A549 (cell line): ENCODE results near the gene CNTN4. TPM values are rescaled to one million over a fixed set of nuclear protein-coding genes. Genes with fewer than 3 reads are reported as not detected.

Experiments
- ATAC-seq, 2 experiments: fragments of 200-7000 bp in 1 of 2; fragments of >200 bp in 1 of 2; cut with Nextera tagmentation in 1 of 2; cut with Tn5 transposase in 1 of 2; 3 replicates each; pipeline versions ENCODE4 v1.8.0 to v1.9.1; 2018 to 2020; ENCODE audit warnings: mild to moderate bottlenecking in 1 of 2, moderate library complexity in 1 of 2
- CTCF ChIA-PET: fragments of 300-600 bp; sonication (Branson Sonifier 250); formaldehyde crosslinking; extraction: SDS; loops from one replicate; lab custom pipeline; 2021; ENCODE audit warnings: antibody characterized with exemption, inconsistent platforms; lab: Yijun Ruan, JAX
- POLR2A ChIA-PET: fragments of 350-600 bp; formaldehyde crosslinking; extraction: SDS; loops from one replicate; lab custom pipeline; 2021; ENCODE audit warnings: antibody characterized with exemption, inconsistent platforms; lab: Yijun Ruan, JAX
- DNase-seq, 2 experiments: peaks; one replicate each; pipeline versions ENCODE4 v3.0.0 to v3.0.0-alpha.2; 2011 to 2016; ENCODE audit warnings: low read depth in 1 of 2, low spot score in 1 of 2
- FAIRE-seq: peaks from 2 replicates; lab custom pipeline; 2011; peaks lifted over from hg19 to GRCh38; lab: Jason Lieb, UNC
- H3K27ac ChIP-seq, 2 experiments: fragments of >200 bp; sonication (Bioruptor Twin); formaldehyde crosslinking; 3 replicates each; pipeline ENCODE4 v1.5.1; 2016 to 2017
- H3K4me1 ChIP-seq: fragments of >200 bp; sonication (Bioruptor Twin); formaldehyde crosslinking; 3 replicates; pipeline ENCODE4 v1.6.1; 2016
- H3K4me2 ChIP-seq: fragments of >200 bp; sonication (Bioruptor Twin); formaldehyde crosslinking; 3 replicates; pipeline ENCODE4 v1.6.1; 2016
- H3K4me3 ChIP-seq: fragments of >200 bp; sonication (Bioruptor Twin); formaldehyde crosslinking; 3 replicates; pipeline ENCODE4 v1.5.1; 2016
- H3K9me3 ChIP-seq: fragments of >200 bp; sonication (Bioruptor Twin); formaldehyde crosslinking; 3 replicates; pipeline ENCODE4 v1.6.1; 2016
- BHLHE40 ChIP-seq: IDR thresholded peaks from 2 replicates; pipeline ENCODE4 v1.6.1; 2012; ENCODE audit warnings: low read depth, low read length, inconsistent platforms
- CBX8 ChIP-seq: fragments of 200-600 bp; sonication (generic); IDR thresholded peaks from 2 replicates; pipeline ENCODE4 v1.6.1; 2016
- EHMT2 ChIP-seq: fragments of 200-600 bp; sonication (generic); IDR thresholded peaks from 2 replicates; pipeline ENCODE4 v1.6.1; 2016; ENCODE audit warnings: antibody characterized with exemption, low read depth, mild to moderate bottlenecking, moderate library complexity
- FOSB ChIP-seq: fragments of 250-450 bp; sonication (Bioruptor Pico); IDR thresholded peaks from 2 replicates; pipeline ENCODE4 v1.5.0; 2020; ENCODE audit warnings: mild to moderate bottlenecking, moderate library complexity
- HOXA7 ChIP-seq: fragments of 250-450 bp; sonication (Bioruptor Pico); IDR thresholded peaks from 2 replicates; pipeline ENCODE4 v1.5.0; 2020; ENCODE audit warnings: mild to moderate bottlenecking, moderate library complexity
- HOXB13 ChIP-seq: fragments of 250-450 bp; sonication (Bioruptor Pico); IDR thresholded peaks from 2 replicates; pipeline ENCODE4 v1.5.0; 2020; ENCODE audit warnings: low read depth, mild to moderate bottlenecking, moderate library complexity
- KDM1A ChIP-seq: fragments of 200-600 bp; sonication (generic); IDR thresholded peaks from 2 replicates; pipeline ENCODE4 v1.6.1; 2016; ENCODE audit warnings: low read depth, mild to moderate bottlenecking
- KDM5A ChIP-seq: fragments of 200-600 bp; sonication (generic); IDR thresholded peaks from 2 replicates; pipeline ENCODE4 v1.6.1; 2016; ENCODE audit warnings: antibody characterized with exemption, mild to moderate bottlenecking
- MAFK ChIP-seq: fragments of 450-650 bp; IDR thresholded peaks from 2 replicates; pipeline ENCODE4 v1.6.1; 2014; ENCODE audit not compliant: partially characterized antibody
- MYC ChIP-seq: IDR thresholded peaks from 2 replicates; pipeline ENCODE4 v1.6.1; 2012; ENCODE audit warnings: mild to moderate bottlenecking, inconsistent platforms, low read length, improper control_type of control experiment, borderline replicate concordance
- NFE2L2 ChIP-seq: fragments of 150-350 bp; conservative IDR thresholded peaks from 2 replicates; pipeline ENCODE4 v1.6.1; 2014; ENCODE audit warnings: low read length
- NR3C1 ChIP-seq: fragments of >200 bp; sonication (Bioruptor Twin); formaldehyde crosslinking; IDR thresholded peaks from 3 replicates; pipeline ENCODE4 v1.6.1; 2017
- PHF8 ChIP-seq: fragments of 200-600 bp; sonication (generic); IDR thresholded peaks from 2 replicates; pipeline ENCODE4 v1.6.1; 2016; ENCODE audit warnings: low read depth, mild to moderate bottlenecking, antibody characterized with exemption, moderate library complexity, borderline replicate concordance
- POLR2A ChIP-seq: IDR thresholded peaks from 2 replicates; pipeline ENCODE4 v1.6.1; 2012; ENCODE audit warnings: mild to moderate bottlenecking, low read length
- RAD21 ChIP-seq, 2 experiments: fragments of >200 bp in 1 of 2; sonication (Bioruptor Twin) in 1 of 2; formaldehyde crosslinking in 1 of 2; IDR thresholded peaks in 1 of 2; conservative IDR thresholded peaks in 1 of 2; 2 replicates in 1 of 2; 3 replicates in 1 of 2; pipeline ENCODE4 v1.6.1; 2012 to 2018; ENCODE audit warnings: inconsistent platforms in 1 of 2
- RARB ChIP-seq: fragments of 250-450 bp; sonication (Bioruptor Pico); IDR thresholded peaks from 2 replicates; pipeline ENCODE4 v1.8.0; 2021; ENCODE audit warnings: mild to moderate bottlenecking, moderate library complexity
- RCOR1 ChIP-seq: fragments of 150-350 bp; IDR thresholded peaks from 2 replicates; pipeline ENCODE4 v1.6.1; 2014; ENCODE audit warnings: antibody characterized with exemption, low read length, low read depth
- RFX5 ChIP-seq: fragments of 450-650 bp; IDR thresholded peaks from 2 replicates; pipeline ENCODE4 v1.7.1; 2014; ENCODE audit warnings: antibody characterized with exemption, mild to moderate bottlenecking, moderate library complexity
- RNF2 ChIP-seq: fragments of 200-600 bp; sonication (generic); IDR thresholded peaks from 2 replicates; pipeline ENCODE4 v1.6.1; 2016; ENCODE audit warnings: low read depth, mild to moderate bottlenecking, antibody characterized with exemption, moderate library complexity, borderline replicate concordance
- SREBF2 ChIP-seq: fragments of 450-650 bp; IDR thresholded peaks from 2 replicates; pipeline ENCODE4 v1.6.1; 2014; ENCODE audit warnings: mild to moderate bottlenecking, moderate library complexity
- TFCP2L1 ChIP-seq: fragments of 250-450 bp; sonication (Bioruptor Pico); IDR thresholded peaks from 2 replicates; pipeline ENCODE4 v1.5.0; 2021; ENCODE audit warnings: mild to moderate bottlenecking
- ZC3H11A ChIP-seq: fragments of 450-650 bp; IDR thresholded peaks from 2 replicates; pipeline ENCODE4 v1.6.1; 2014; ENCODE audit warnings: antibody characterized with exemption, mild to moderate bottlenecking
- WGBS: methylation state at CpG from one replicate; pipeline ENCODE4 v1.1.6; 2017; ENCODE audit errors: missing lambda C conversion rate; 5-methylcytosine and 5-hydroxymethylcytosine counted together
- polyA plus RNA-seq, 4 experiments: library from polyadenylated mRNA; depleted of rRNA in 3 of 4; stranded (reverse); fragments of >200 nt; fragmentation: RNase III in 1 of 4; extraction: RNeasy Plus Mini Kit Qiagen cat#74134 plus additional on column Dnase treatment in 1 of 4; gene quantifications; 2 replicates in 3 of 4; 3 replicates in 1 of 4; pipeline ENCODE4 v1.2.3, GENCODE V29; 2011 to 2017
- TF ChIP-seq, protein P1 (sequence below): IDR thresholded peaks from 2 replicates; pipeline ENCODE4 v1.6.1; 2012; ENCODE audit warnings: low read depth, borderline replicate concordance
- TF ChIP-seq, protein P2 (sequence below): fragments of 250-450 bp; sonication (Bioruptor Pico); IDR thresholded peaks from 2 replicates; pipeline ENCODE4 v1.5.0; 2021; ENCODE audit warnings: mild to moderate bottlenecking, moderate library complexity, borderline replicate concordance
- TF ChIP-seq, protein P3 (sequence below): fragments of 200-600 bp; sonication (generic); IDR thresholded peaks from 2 replicates; pipeline ENCODE4 v1.6.1; 2016; ENCODE audit warnings: antibody characterized with exemption, mild to moderate bottlenecking, moderate library complexity
- TF ChIP-seq, protein P4 (sequence below): fragments of 150-350 bp; IDR thresholded peaks from 2 replicates; pipeline ENCODE4 v1.6.1; 2014; ENCODE audit warnings: low read depth, mild to moderate bottlenecking, low read length

CNTN4 gene
- polyA plus RNA-seq, 2 of the 4 experiments (the other 2 are of a cell fraction) = 0.03 TPM; not detected in 1

DNA sequence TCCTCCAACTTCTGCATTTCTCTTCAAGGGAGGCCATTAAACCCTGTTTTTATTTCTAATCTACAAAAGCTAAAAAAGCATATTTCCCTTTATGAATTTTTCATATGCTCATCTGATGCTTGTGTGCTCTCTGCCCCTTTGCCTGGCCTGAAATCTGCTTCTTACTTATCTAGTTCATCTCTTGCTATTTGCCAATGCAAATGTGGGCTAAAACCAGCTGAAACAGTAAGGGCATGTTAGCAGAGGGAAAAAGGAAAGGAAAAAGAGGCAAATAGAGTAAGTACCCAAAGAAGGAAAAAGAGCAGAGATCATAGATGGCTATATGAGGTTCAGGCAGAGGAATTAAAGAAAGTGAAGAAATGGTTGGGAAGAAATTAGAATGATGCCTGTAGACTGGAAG, 185.2 kb downstream of the CNTN4 start:
- H3K27ac ChIP-seq = no peak overlapping the region
- ChIA-PET POLR2A (no interaction called here), CTCF (no interaction called here)
- no peaks in the 10 kb centered on the region for H3K4me1 ChIP-seq
- no peak for ATAC-seq
- no peak overlapping the region for H3K4me2 ChIP-seq
- DNase-seq = no peak
- TF ChIP-seq, protein P1, sequence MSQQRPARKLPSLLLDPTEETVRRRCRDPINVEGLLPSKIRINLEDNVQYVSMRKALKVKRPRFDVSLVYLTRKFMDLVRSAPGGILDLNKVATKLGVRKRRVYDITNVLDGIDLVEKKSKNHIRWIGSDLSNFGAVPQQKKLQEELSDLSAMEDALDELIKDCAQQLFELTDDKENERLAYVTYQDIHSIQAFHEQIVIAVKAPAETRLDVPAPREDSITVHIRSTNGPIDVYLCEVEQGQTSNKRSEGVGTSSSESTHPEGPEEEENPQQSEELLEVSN = no peak
- TF ChIP-seq MYC (no peak), PHF8 (no peak), NR3C1 (no peak), ZC3H11A (no peak), HOXA7 (CRISPR knock-in tag) (no peak), SREBF2 (no peak), MAFK (no peak), FOSB (CRISPR knock-in tag) (no peak), POLR2A (no peak), RCOR1 (no peak), KDM1A (no peak), NFE2L2 (no peak), RAD21 (conservative IDR thresholded peaks at IDR 0.05 in 1 of 2, IDR thresholded peaks at IDR 0.05 in 1 of 2) (no peak), RNF2 (no peak), BHLHE40 (no peak), EHMT2 (no peak)
- TF ChIP-seq, protein P2, sequence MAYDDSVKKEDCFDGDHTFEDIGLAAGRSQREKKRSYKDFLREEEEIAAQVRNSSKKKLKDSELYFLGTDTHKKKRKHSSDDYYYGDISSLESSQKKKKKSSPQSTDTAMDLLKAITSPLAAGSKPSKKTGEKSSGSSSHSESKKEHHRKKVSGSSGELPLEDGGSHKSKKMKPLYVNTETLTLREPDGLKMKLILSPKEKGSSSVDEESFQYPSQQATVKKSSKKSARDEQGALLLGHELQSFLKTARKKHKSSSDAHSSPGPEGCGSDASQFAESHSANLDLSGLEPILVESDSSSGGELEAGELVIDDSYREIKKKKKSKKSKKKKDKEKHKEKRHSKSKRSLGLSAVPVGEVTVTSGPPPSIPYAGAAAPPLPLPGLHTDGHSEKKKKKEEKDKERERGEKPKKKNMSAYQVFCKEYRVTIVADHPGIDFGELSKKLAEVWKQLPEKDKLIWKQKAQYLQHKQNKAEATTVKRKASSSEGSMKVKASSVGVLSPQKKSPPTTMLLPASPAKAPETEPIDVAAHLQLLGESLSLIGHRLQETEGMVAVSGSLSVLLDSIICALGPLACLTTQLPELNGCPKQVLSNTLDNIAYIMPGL (CRISPR knock-in tag) = no peak
- no peak overlapping the region for H3K4me3 ChIP-seq
- FAIRE-seq = no peak
- no peaks in the 10 kb centered on the region for H3K9me3 ChIP-seq

DNA sequence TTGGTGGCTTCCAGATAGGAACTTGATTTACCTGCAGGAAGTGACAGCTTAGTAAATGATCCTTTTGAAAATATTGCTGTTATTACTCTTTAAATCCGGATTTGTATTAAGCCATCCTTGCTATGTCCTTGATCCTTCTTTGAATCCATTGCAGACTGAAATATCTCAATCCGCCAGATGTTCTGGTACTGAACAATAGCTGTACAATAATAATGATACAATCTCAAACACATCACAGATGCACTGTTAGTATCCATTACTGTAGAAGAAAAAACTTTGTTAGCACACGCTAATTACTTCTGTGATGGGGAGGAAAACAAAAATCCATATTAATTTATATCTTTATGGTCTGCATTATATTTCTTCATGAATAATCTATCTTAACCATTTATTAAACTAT, 202.3 kb downstream of the CNTN4 start:
- FAIRE-seq (no peak), DNase-seq (no peak), ATAC-seq (no peak)
- Histone ChIP-seq H3K4me3 (no peak overlapping the region), H3K9me3 (no peaks in the 10 kb centered on the region), H3K4me1 (no peaks in the 10 kb centered on the region), H3K4me2 (no peak overlapping the region), H3K27ac (no peak overlapping the region)
- no peak for TF ChIP-seq RARB
- no peak for TF ChIP-seq NFE2L2
- ChIA-PET POLR2A (no interaction called here), CTCF (no interaction called here)
- 18% methylated on average over 3 of the region's 3 CpGs for WGBS

DNA sequence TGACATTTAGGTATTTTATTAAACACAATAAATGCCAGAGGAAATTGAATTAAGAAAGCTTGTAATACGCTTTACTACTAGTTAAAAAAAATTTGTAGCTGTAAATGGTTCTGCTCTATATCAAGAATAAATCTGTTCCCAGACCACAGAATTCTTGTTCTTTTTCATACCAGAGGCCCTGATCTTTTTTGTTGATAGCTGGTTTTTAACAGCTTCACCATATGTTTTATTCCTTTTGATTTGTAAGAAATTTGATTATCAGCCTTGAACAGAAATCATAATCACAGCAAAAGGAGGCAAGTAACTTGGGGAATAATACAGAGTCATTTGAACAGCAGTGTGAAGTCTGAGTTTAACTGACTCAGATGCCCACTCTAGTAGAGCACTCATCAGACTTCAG, 202.7 kb downstream of the CNTN4 start:
- H3K27ac ChIP-seq = no peak overlapping the region
- no peak for TF ChIP-seq RFX5
- no peak for TF ChIP-seq RARB
- TF ChIP-seq KDM5A = no peak
- no peak for TF ChIP-seq RCOR1
- TF ChIP-seq TFCP2L1 (CRISPR knock-in tag) = no peak
- TF ChIP-seq, all 56 proteins: peak for 0
- ChIA-PET CTCF (no interaction called here), POLR2A (no interaction called here)
- WGBS = 4% methylated on average over 1 of the region's 1 CpG
- Histone ChIP-seq H3K9me3 (no peaks in the 10 kb centered on the region), H3K4me3 (no peak overlapping the region), H3K4me2 (no peak overlapping the region), H3K4me1 (no peaks in the 10 kb centered on the region)
- DNase-seq = no peak
- no peak for ATAC-seq
- no peak for FAIRE-seq

DNA sequence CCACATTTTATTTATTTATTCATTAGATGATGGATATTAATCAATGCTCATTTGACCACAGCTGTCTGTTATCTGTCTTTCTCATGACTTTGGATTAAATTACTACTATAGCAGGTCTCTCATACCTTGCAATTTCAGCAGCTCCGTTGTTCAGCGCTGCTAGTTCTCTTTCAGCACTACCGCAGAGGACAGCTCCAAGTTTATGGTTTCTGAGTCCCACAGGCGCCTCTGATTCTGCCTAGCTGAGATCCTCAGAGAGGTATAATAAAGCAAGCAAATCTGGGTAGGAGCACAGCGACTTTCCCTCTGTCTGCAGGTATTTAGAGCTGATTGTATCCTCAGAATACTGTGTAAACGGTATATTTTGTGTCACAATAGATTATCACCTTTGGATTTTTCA, 204.9 kb downstream of the CNTN4 start:
- DNase-seq (no peak), FAIRE-seq (no peak), ATAC-seq (no peak)
- 13% methylated on average over 6 of the region's 6 CpGs for WGBS
- H3K27ac ChIP-seq = no peak overlapping the region
- no peak overlapping the region for H3K4me2 ChIP-seq
- ChIA-PET POLR2A (no interaction called here), CTCF (no interaction called here)
- no peak overlapping the region for H3K4me3 ChIP-seq
- no peaks in the 10 kb centered on the region for H3K9me3 ChIP-seq
- H3K4me1 ChIP-seq = no peaks in the 10 kb centered on the region
- TF ChIP-seq HOXB13 (no peak), CBX8 (no peak), RCOR1 (no peak), RFX5 (no peak)
- TF ChIP-seq, protein P3, sequence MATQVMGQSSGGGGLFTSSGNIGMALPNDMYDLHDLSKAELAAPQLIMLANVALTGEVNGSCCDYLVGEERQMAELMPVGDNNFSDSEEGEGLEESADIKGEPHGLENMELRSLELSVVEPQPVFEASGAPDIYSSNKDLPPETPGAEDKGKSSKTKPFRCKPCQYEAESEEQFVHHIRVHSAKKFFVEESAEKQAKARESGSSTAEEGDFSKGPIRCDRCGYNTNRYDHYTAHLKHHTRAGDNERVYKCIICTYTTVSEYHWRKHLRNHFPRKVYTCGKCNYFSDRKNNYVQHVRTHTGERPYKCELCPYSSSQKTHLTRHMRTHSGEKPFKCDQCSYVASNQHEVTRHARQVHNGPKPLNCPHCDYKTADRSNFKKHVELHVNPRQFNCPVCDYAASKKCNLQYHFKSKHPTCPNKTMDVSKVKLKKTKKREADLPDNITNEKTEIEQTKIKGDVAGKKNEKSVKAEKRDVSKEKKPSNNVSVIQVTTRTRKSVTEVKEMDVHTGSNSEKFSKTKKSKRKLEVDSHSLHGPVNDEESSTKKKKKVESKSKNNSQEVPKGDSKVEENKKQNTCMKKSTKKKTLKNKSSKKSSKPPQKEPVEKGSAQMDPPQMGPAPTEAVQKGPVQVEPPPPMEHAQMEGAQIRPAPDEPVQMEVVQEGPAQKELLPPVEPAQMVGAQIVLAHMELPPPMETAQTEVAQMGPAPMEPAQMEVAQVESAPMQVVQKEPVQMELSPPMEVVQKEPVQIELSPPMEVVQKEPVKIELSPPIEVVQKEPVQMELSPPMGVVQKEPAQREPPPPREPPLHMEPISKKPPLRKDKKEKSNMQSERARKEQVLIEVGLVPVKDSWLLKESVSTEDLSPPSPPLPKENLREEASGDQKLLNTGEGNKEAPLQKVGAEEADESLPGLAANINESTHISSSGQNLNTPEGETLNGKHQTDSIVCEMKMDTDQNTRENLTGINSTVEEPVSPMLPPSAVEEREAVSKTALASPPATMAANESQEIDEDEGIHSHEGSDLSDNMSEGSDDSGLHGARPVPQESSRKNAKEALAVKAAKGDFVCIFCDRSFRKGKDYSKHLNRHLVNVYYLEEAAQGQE = peak; percentile 79
- TF ChIP-seq, protein P4, sequence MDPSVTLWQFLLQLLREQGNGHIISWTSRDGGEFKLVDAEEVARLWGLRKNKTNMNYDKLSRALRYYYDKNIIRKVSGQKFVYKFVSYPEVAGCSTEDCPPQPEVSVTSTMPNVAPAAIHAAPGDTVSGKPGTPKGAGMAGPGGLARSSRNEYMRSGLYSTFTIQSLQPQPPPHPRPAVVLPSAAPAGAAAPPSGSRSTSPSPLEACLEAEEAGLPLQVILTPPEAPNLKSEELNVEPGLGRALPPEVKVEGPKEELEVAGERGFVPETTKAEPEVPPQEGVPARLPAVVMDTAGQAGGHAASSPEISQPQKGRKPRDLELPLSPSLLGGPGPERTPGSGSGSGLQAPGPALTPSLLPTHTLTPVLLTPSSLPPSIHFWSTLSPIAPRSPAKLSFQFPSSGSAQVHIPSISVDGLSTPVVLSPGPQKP = no peak
